Activated CD4-positive, alpha-beta T cell treated with anti-CD3 and anti-CD28 coated beads, Interleukin-2, amount 50 U/mL, for 4 hours (primary cell): ENCODE measurements around the gene CCDC201.
"Not testable (repeated sequence)": the region's sequence is repeated elsewhere in the genome, so short reads cannot be mapped to it uniquely, and the experiment has no call there.

Experiments used
- DNase-seq, 2 experiments: peaks; one replicate each; pipeline ENCODE4 v3.0.0-alpha.2; 2020

Gene CCDC201

GRCh38 chr7:45872116-45873034 is 507 bp downstream of the CCDC201 start:
- no peak for DNase-seq

- DNase-seq = no peak
Observed at GRCh38 chr7:45869426-45869825, 3.5 kb downstream of the CCDC201 start.

GRCh38 chr7:45867471-45867870 is 5.4 kb downstream of the CCDC201 start:
- no peak for DNase-seq

- DNase-seq = no peak
Observed at GRCh38 chr7:45865594-45866410, 7.1 kb downstream of the CCDC201 start.

- no peak for DNase-seq
Observed at GRCh38 chr7:45863715-45864114, 9.2 kb downstream of the CCDC201 start.

GRCh38 chr7:45856888-45857287 is 16.0 kb downstream of the CCDC201 start:
- not testable (repeated sequence) for DNase-seq

- not testable (repeated sequence) for DNase-seq
Observed at GRCh38 chr7:45855680-45856079, 17.2 kb downstream of the CCDC201 start.

GRCh38 chr7:45853491-45853890 is 19.4 kb downstream of the CCDC201 start:
- DNase-seq = not testable (repeated sequence)

- DNase-seq = not testable (repeated sequence)
Observed at GRCh38 chr7:45852984-45853383, 19.9 kb downstream of the CCDC201 start.

GRCh38 chr7:45848734-45849133 is 24.1 kb downstream of the CCDC201 start:
- DNase-seq = not testable (repeated sequence)

GRCh38 chr7:45846536-45846935 is 26.3 kb downstream of the CCDC201 start:
- not testable (repeated sequence) for DNase-seq

- not testable (repeated sequence) for DNase-seq
Observed at GRCh38 chr7:45841926-45842717, 30.8 kb downstream of the CCDC201 start.

GRCh38 chr7:45838852-45839251 is 34.0 kb downstream of the CCDC201 start:
- DNase-seq = not testable (repeated sequence)

GRCh38 chr7:45832433-45833177 is 40.3 kb downstream of the CCDC201 start:
- DNase-seq = not testable (repeated sequence)

GRCh38 chr7:45829846-45830245 is 43.0 kb downstream of the CCDC201 start:
- DNase-seq = not testable (repeated sequence)

GRCh38 chr7:45827731-45828130 is 45.2 kb downstream of the CCDC201 start:
- not testable (repeated sequence) for DNase-seq

GRCh38 chr7:45826550-45826949 is 46.3 kb downstream of the CCDC201 start:
- not testable (repeated sequence) for DNase-seq

- DNase-seq = not testable (repeated sequence)
Observed at GRCh38 chr7:45818763-45819162, 54.1 kb downstream of the CCDC201 start.

- DNase-seq = not testable (repeated sequence)
Observed at GRCh38 chr7:45817913-45818312, 55.0 kb downstream of the CCDC201 start.

GRCh38 chr7:45817016-45817415 is 55.9 kb downstream of the CCDC201 start:
- not testable (repeated sequence) for DNase-seq

- DNase-seq = not testable (repeated sequence)
Observed at GRCh38 chr7:45814216-45815118, 58.4 kb downstream of the CCDC201 start.
